CD1c-positive myeloid dendritic cell (primary cell): Measurements from ENCODE around the gene LUC7L3.

Source experiments
- DNase-seq: peaks from one replicate; pipeline ENCODE4 v3.0.0-alpha.2; 2016; ENCODE audit errors: extremely low spot score

LUC7L3 gene

DNA sequence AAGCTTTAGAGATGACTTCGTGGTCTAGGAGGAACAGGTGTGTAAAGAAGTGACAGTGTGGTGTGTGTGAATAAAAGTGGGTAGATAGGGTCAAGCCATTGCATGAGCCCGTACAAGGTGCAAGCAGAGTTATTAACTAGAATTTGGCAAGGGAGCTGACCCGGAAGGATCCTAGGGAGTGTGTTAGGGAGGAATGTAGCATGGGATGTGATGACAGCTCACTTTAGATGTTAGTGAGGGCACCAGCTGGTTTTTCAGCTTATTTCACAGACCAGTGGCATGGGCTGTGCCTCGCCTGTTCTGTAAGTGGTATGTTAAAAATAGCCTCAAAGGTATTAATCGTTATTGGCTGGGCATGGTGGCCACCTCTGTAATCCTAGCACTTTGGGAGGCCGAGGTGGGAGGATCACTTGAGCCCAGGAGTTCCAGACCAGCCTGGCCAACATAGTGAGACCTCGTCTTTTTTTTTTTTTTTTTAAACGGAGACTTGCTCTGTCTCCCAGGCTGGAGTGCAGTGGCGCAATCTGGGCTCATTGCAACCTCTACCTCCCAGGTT, 39.7 kb downstream of the LUC7L3 start:
- DNase-seq = no peak

DNA sequence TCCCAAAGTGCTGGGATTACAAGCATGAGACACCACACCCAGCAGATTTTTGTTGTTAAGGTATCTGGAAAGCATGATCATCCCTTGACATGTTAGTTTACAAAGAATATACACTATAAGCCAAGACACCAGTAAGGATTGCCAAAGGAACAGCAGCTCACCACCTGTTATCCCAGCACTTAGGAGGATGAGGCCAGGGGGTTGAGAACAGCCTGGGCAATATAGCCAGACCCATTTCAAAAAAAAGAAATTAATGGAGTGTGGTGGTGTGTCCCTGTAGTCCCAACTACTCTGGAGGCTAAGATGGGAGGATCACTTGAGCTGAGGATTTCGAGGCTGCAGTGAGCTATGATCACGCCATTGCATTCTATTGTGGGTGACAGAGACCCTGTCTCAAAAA, 42.8 kb downstream of the LUC7L3 start:
- DNase-seq = no peak

DNA sequence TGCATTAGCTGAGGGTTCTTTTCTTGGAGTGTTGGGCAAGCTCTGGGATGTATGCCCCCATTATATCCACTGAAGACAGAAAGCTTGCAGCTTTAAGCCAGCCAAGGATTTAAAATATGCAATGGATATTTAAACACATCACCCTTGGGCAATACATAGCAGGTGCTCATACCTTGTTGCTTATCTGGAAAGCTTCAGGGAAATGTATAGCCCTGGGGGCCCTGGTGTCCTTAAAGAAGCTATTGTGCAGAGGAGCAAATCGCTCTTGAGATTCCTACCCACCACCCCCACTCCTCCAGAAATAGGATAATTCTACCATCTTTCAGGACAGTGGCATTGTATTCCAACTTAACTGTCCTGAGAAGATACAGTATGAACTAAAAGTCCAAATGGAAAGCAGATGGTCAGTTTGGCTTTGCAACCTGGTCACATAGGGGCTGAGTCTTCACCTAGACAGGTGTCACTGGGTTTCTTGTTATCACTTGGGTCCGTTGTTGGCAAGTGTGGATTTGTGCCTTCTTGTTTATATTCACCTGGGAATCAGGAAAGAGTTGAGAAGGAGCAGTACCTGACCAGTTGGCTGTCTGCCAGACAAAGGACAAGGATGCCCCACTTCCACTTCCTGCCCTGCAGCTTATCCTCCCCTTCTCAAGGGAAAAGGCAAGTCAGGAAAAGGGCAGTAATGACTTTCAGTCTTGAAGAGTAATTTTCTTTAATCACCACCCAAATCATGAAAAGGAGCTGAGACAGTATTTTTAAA, 44.5 kb downstream of the LUC7L3 start:
- no peak for DNase-seq

DNA sequence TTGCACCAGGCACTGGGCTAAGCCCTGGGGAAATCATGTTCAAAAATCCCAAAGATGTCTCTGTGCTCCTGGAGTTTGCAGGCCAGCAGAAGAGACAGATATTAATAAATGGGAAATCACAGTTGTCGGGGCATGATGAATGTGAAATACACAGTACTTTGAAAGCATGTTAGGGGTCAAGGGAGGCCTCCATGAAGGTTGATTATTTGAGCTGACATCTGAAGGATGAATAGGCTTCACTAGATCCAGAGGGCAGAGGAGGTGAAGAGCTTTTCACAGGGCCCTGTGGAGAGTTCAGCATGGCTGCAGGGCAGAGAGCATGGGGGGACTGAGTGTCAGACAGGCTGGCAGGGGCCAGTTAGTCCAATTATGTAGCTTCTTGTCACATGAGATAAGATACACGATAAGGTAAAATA, 45.3 kb downstream of the LUC7L3 start:
- DNase-seq = no peak

DNA sequence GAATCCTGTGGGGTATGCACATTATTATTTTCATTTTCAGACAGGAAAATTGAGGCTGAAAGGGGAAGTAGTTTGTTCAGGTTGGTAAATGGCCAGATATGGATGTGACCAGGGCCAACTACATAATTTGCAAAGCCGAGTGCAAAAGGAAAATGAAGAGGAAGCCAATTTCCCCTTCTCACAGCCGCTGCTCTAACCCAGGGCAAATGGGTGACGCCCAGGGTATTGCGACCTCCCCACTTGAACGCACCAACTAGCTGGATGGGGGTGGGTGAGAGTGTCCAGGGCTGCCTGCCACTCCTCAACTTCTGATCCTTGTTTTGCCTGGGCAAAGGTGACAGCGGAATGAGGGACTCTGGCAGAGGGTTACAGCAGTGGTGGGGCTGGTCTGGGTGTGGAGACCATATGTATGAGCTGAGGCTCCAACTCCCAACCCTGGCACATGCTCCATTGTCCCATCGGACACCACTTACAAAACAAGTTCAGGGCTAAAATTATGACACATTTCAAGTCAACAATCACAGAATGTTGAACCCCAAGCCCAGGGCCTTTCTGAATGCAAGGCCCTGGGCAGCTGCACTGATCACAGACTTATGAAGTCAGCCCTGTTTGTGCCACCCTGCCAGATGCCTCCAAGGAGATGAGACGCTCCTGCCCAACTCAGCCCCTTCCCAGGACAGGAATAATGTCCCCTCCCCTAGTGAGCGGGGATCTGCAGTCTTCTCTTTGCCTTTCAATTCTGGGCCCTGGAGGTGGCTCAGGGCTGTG, 46.2 kb downstream of the LUC7L3 start:
- DNase-seq = peak; percentile 51

DNA sequence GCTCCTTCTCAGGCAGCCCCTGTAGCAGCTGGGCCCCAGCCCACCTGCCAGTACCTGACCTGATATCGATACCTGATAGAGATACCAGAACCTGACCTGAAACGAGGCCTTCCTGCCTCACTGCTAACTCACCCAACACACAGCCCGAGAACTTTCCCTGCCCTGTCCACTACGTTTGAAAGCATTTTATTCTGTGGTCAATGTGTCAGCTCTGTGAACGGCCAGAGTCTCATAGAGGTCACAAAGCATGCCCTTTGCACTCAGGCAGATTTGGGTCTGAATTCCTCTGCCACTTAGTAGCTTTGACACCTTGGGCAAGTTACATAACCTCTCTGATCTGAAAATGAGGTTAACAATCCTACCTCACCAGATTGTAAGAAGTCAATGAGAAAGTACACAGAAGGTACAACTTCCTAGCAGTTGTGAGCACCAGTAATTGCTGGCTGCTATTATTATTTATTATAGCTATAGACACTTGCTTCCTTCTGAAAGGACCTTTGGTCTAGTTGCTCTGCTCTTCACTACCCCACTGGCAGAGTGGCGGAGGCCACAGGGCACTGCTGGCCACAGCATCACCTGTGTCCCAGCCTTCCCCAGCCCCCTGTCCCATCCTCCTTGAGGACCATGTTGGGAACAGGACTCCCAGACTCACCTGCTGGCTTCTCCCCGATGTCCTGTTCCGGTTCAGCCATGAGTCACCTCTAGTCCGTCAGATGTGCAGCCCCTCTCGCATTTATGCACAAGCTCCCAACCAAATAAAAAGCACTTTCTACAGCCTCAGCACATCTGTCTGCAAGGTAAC, 47.0 kb downstream of the LUC7L3 start:
- no peak for DNase-seq

DNA sequence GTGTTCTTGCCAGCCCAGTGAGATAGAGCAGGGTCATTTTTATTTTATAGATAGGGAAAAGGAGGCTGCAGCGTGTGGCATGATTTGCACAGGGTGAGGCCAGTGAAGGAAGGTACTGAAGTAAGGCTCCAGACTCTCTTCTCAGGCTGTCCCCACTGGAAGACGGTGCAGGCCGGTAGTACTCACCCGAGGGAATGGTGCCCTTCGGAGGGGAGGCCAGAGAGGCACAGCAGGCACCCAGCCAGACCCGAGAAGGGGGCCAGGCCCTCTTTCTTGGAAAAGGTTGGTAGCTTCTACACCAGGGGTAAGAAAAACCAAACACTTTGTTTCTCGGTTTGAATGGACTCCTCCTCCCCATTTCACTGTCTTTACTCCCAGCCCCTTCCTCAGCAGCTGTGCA, 47.6 kb downstream of the LUC7L3 start:
- DNase-seq = no peak

DNA sequence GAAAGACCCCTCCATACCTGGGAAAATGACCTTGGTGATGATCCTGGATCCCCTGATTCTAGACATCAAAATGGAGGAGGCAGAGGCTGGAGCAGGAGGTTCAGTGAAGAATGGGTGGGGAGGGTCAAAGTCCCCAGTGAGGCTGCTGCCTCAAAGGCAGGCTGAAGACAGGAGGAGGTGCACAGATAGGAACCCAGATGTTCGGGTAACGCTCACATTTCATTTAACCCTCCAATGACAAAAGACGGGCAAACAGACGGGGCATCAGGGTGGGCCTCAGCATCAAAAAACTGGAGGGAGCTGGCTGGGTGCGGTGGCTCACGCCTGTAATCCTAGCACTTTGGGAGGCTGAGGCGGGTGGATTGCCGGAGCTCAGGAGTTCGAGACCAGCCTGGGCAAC, 48.0 kb downstream of the LUC7L3 start, which contains the start of gene ANKRD40CL:
Gene ANKRD40CL, minus strand, starts transcription at position 73 of the 400 bp plus-strand sequence. CDS start 605 bp downstream, outside the sequence.
- DNase-seq = no peak

DNA sequence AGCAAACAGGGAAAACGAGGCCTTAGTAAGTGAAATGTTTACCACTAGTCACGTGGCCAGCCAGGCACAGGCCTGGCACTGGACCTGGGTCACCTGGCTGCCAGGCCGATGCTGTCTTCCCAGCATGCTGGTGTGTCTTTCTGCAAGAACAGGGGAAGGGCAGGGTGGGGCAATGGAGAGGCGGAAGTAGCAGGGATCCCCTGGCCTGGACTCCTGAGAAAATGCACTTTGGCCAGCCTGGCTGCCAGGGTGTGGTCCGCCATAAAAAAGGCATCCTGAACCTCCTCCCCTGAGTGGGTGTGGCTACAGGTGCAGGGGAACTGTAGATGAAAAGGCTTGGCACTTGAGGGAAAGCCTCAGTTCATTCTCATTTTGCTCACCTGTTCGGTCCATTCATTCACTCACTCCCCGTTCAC, 49.0 kb downstream of the LUC7L3 start:
- no peak for DNase-seq

DNA sequence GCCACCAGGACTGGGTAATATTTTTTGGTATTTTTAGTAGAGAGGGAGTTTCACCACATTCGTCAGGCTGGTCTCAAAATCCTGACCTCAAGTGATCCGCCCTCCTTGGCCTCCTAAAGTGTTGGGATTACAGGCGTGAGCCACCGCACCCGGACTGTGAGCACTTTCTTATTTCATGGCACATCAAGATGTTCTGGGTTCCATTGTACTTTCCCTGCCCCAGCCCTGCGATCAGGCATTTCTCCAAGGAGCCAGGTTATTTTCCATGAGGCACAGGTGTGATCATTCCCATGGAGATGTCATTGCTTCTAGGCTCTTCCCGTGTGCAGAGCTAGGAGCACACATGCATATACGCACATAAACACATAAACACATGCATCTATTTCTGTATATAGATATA, 50.5 kb downstream of the LUC7L3 start:
- DNase-seq = no peak

DNA sequence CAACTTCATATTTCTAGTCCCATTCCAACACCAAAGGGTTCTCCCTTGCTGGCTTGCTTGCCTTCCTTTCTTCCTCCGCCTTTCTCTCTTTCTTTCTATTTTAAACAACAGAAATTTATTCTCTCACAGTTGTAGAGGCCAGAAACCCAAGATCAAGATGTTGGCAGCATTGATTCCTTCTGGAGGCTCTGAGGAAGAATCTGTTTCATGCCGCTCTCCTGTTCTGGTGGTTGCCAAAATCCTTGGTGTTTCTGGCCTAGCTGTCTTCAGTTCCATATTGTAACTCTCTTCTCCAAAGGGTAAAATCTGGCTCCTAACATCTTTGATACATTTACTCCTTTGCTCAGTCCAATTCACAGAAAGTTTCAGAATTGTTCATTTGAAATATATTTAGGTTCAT, 50.9 kb downstream of the LUC7L3 start:
- DNase-seq = no peak

DNA sequence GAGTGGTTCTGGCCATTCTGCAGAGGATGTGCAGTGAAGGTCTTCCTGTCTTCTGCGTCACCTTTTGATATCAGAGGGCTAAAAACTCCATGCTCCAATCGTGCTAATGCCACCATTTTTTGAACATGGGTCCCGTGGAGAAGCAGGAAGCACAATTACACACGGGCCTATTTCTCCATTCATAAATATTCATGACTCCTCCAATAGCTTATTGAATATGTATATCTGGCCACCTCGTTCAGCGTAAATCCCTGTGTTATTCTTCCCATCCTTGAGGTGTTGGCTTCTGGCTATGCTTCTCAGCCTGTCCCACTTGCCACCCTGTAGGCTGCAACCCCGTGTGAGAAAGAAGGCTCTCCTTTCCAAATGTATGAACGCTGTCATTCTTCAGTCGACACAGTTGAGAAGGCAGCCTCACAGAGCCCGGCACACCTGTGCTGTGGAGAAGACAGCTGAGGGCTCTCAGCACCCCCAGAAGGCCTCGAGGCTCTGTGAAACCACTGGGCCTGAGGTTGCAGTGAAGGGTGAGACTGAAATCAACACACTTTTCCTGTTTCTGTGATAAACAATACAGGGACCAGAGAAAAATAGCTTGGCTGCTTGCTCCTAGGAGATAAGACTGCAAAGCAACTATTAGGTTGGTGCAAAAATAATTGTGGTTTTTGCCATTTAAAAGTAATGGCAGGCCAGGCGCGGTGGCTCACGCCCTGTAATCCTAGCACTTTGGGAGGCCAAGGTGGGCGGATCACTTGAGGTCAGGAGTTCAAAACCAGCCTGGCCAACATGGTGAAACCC, 52.8 kb downstream of the LUC7L3 start:
- no peak for DNase-seq

DNA sequence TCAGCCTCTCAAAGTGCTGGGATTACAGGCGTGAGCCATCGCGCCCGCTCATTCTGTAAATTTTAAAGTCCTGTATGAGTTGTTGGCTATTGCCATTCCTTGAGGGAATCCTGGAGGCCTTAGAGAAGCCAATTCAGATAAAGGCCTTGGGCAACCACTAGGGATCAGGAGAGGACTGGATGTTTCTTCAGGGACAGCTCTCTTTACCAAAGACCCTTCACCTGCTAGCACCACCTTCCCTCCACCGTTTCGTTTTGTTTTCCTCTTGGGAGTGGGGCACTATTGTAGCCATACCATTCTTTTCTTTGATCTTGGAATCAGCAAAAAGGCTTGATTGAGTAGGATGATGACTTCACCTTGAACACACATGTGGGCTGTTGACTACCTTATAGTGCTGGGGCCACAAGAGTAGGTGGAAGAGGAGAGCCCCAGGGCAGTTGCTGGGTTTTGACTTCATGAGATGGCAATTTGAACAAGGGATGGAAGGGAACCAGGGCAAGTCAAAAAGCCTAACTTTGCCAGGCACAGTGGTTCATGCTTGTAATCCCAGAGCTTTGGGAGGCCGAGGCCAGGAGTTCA, 54.9 kb downstream of the LUC7L3 start:
- no peak for DNase-seq

DNA sequence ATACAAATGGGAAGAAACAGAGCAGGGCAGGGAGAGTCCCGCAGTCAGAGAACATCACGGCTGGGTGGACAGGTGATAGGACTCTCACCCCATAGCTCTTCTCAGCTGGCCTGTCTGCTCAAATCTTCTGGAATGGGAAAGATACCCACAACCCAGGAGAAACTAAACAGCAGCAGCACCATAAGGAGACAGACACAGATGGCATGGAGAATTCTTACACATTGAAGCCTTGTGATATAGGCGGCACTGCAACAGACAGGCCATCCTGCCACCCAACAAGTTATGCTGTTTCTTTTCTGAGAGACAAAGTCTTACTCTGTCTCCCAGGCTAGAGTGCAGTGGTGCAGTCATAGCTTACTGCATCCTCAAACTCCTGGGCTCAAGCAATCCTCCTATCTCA, 56.5 kb downstream of the LUC7L3 start:
- DNase-seq = no peak

DNA sequence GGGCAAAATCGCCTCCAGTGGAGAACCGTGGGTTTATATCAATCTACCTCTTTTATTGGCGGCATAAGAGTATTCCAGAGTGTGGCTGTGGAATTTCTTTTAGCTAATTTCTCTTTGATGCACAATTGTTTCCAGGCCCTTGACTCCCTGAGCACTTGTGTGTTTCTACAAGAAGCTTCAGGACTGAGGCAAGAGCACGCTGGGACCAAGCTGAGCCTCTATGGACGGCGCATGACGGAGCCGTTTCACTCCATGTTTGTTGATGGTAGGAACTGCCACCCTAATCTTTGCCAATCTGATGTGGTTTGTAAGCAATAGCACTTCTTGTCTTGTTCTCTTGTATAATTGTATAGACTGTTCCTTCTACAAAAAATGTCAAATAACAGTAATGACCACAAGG, 59.1 kb downstream of the LUC7L3 start:
- DNase-seq = no peak

DNA sequence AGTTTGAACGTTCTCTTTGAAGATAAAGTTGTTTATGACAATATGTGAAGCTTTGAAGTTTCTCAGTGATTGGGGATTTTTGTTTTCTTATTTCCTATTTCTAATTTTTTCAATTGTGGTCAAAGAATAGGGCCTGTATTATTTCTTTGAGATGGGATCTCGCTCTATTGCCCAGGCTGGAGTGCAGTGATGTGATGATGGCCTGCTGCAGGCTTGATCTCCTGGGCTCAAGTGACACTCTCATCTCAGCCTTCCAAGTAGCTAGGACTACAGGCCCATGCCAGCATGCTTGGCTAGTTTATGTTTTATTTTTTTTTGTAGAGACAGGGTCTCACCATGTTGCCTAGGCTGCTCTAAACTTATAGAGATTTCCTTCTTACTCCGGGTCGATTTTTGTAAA, 59.6 kb downstream of the LUC7L3 start:
- DNase-seq = no peak

DNA sequence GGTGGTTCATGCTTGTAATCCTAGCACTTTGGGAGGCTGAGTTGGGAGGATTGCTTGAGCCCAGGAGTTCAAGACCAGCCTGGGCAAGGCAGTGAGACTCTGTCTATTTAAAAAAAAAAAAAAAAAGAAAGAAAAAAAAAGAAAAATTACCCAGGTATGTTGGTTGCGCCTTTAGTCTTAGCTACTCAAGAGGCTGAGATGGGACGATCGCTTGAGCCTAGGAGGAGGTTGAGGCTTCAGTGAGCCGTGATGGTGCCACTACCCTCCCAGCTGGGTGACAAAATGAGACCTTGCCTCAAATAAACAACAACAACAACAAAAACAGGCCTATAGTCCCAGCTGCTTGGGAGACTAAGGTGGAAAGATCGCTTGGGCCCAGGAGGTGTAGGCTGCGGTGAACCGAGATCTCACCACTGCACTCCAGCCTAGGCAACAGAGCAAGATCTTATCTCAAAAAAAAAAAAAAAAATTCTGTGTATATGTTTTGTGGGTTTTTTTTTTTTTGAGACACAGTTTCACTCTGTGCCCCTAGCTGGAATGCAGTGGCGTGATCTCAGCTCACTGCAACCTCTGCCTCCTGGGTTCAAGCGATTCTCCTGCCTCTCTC, 60.4 kb downstream of the LUC7L3 start:
- DNase-seq = no peak

DNA sequence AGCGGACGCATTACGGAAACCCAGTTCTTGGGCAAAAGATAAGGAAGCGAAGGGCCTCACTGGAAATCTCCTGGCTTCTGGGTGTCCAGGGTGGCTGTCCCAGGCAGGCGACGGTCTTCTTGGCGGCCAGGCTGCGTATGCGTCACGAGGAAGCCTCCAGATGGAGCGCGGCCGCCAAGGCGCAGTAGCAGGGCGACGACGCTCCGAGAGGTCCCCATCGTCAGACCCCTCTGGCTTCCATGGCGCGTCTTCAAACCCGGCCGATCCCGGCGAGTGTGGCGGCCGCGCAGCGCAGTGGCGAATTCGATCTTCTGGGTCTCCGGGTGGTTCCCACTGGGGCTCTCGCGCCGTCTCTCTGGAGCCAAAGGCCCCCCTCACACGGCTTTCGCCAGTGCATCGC, 61.8 kb downstream of the LUC7L3 start:
- no peak for DNase-seq

DNA sequence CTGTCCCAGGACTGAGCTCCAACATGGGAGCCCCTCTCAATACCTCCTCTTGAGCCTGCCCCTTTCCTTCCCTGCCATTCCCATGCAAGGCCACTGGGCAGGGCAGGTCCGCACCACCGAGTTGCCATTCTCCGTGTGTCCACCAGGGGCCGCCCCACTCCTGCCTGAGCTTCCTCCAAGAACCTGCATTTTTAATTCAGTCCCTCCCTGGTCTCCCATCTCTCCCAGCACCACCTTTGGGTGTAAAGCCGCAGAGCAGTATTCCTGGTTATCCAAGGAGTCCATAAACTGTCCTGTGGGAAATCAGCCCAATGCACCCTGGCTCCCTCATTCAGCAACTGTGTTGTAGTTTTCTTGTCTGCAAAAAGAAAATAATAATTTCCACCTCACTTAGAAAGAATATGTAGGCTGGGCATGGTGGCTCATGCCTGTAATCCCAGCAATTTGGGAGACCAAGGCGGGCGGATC, 63.8 kb downstream of the LUC7L3 start:
- DNase-seq = peak; percentile 87

DNA sequence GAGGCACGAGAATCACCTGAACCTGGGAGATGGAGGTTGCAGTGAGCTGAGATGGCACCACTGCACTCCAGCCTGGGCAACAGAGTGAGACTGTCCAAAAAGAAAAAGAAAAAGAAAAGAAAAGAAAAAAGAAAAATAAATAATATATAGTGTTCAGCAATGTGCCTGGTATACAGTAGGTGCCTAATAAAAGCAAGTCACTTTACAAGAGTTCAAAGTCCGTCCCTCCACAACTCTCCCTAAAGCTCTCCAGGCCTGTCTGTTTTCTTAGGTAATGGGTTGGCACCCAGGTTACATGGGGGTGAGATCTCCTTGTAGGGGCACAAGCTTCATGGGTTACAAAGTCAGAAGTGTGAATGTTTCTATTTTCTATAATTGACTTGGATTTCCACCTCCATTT, 64.5 kb downstream of the LUC7L3 start:
- DNase-seq = no peak
